ES-I3 (cell line): Measurements from ENCODE around the gene TAC4.
A peak's percentile ranks its signal among the peaks of the same experiment; 100 is the strongest.

Experiments
- H3K36me3 ChIP-seq: 2 replicates; pipeline ENCODE4 v1.6.1; 2013; ENCODE audit warnings: mild to moderate bottlenecking, low read length, control low read depth, moderate library complexity; ENCODE audit not compliant: insufficient read depth
- H3K4me1 ChIP-seq: 2 replicates; pipeline ENCODE4 v1.6.1; 2013; ENCODE audit warnings: mild to moderate bottlenecking, control low read depth, low read length; ENCODE audit not compliant: insufficient read depth
- H3K9ac ChIP-seq: 2 replicates; pipeline ENCODE4 v1.6.1; 2013; ENCODE audit warnings: low read depth, mild to moderate bottlenecking, low read length, moderate library complexity
- H3K9me3 ChIP-seq: 2 replicates; pipeline ENCODE4 v1.6.1; 2013; ENCODE audit warnings: mild to moderate bottlenecking, low read length, moderate library complexity; ENCODE audit not compliant: control insufficient read depth, insufficient read depth

The TAC4 gene

GRCh38 chr17:49861150-49861884 is 13.4 kb upstream of the TAC4 start:
- Histone ChIP-seq H3K4me1 (peaks cover 20% of the 10 kb centered on the region), H3K9me3 (no peaks in the 10 kb centered on the region), H3K36me3 (no peaks in the 10 kb centered on the region), H3K9ac (peak overlapping the region; percentile 38; the same call in 1 of the 2 replicates)

DNA sequence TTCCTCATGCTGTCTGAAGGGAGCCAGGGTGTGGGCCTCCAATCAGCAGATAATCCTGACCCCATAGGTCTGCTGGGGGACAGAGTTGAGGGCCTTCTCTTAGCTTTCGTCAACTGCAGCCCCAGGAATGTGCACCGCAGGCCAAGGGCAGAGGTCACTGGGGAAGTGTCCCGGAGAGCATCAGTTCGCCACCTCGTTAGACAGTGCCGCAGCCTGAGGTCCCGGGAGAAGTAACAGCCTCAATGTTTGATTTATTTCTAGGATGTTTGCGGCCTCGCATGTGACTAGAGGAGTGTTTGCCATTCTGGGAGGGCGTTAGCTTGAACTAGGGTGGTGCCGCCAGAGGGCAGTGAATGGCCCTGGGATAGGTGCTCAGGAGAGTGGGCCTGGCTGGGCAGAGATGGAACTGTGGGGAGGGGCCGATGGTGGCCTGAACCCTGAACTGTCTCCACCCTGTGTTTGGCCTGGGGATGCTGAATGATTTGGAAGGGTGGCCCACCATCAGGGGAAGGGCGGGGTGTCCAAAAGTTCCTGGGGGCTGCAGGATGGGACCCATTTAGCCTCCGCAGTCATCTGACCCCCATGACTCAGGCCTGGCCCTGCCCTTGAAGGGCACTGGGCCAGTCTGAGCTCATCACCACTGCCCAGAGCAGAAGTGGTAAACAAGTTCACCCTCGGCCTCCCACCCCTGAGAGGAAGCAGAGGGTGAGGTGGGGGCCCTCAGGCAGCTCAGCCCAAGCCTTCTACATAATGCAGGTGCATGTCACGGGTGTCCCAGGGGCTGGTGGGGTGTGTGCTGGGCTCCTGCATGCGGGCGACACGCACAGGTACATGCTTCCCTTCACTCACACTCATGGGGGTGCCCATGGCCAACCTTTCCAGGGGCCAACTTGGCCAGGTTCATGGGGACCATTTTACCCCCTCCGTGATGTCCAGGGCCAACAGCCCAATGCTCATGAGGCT is 12.4 kb upstream of the TAC4 start:
- Histone ChIP-seq H3K9me3 (no peaks in the 10 kb centered on the region), H3K9ac (no peak overlapping the region), H3K36me3 (no peaks in the 10 kb centered on the region), H3K4me1 (peaks cover 12% of the 10 kb centered on the region)

DNA sequence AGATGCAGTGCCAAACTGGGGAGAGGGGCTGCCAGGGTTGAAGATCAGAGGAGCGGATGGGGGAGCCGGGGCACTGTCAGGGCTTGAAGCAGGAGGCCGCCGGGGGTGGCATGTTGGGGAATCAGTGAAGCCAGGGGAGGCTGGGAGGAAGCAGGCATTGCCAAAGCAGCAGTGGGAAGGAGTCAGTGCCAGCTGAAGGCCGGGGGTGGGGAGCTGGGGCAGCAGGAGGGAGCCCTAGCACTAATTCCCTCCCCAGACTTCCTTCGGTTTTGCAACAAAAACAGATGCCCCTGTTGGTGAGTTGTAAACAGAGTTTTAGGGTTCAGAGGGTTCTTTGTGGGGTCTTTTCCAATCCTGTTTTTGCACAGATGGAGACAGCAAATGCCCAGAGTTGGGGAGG is 10.9 kb upstream of the TAC4 start:
- no peaks in the 10 kb centered on the region for H3K36me3 ChIP-seq
- H3K9ac ChIP-seq = no peak overlapping the region
- peaks cover 5% of the 10 kb centered on the region; the same call in 1 of the 2 replicates for H3K4me1 ChIP-seq
- no peaks in the 10 kb centered on the region for H3K9me3 ChIP-seq

GRCh38 chr17:49854126-49854525 is 6.3 kb upstream of the TAC4 start:
- no peaks in the 10 kb centered on the region for H3K9me3 ChIP-seq
- H3K4me1 ChIP-seq = peaks cover 11% of the 10 kb centered on the region
- no peaks in the 10 kb centered on the region for H3K36me3 ChIP-seq
- no peak overlapping the region for H3K9ac ChIP-seq

GRCh38 chr17:49853470-49854015 is 5.7 kb upstream of the TAC4 start:
- peaks cover 11% of the 10 kb centered on the region for H3K4me1 ChIP-seq
- no peak overlapping the region for H3K9ac ChIP-seq
- H3K36me3 ChIP-seq = no peaks in the 10 kb centered on the region
- H3K9me3 ChIP-seq = no peaks in the 10 kb centered on the region

- 0 out of 2 replicates have a peak, but pooled peaks cover 3% of the 10 kb centered on the region for H3K36me3 ChIP-seq
- H3K9me3 ChIP-seq = no peaks in the 10 kb centered on the region
- peak overlapping the region; percentile 61 for H3K9ac ChIP-seq
- H3K4me1 ChIP-seq = peaks cover 11% of the 10 kb centered on the region
Measured at GRCh38 chr17:49851387-49852291, 3.8 kb upstream of the TAC4 start.

DNA sequence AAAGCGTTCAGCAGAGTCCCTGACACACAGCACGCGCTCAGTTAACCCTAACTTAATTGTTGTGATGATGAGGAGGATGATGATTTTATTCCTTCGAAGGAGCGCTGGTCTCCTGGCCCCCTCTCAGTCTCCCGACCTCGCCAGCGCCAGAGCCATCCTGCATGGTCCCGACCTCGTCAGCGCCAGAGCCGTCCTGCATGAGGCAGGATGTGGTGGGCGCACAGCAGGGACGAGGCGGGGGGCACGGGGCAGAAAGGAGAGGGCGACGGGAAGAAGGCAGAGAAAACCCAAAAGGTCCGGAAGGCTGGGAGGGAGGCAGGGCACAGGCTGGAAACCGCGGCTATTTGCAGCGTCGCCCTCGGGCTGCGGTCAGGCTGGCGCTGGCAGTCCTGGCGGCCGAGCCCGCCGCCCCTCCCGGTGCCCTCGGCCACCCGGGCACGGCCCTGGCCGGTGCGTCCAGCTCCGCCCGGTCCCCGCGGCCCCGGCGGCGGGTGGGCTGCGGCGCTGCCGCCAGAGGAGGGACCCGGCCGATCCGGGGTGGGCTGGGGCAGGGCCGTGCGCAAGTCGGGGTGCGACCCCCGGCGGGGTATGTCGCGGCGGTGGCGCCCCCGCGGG is 3.0 kb upstream of the TAC4 start:
- Histone ChIP-seq H3K9ac (peak overlapping the region; percentile 61), H3K4me1 (peaks cover 11% of the 10 kb centered on the region), H3K9me3 (no peaks in the 10 kb centered on the region), H3K36me3 (0 out of 2 replicates have a peak, but pooled peaks cover 3% of the 10 kb centered on the region)

GRCh38 chr17:49850218-49850610 is 2.3 kb upstream of the TAC4 start:
- Histone ChIP-seq H3K36me3 (0 out of 2 replicates have a peak, but pooled peaks cover 3% of the 10 kb centered on the region), H3K9ac (peak overlapping the region; percentile 61; the same call in 1 of the 2 replicates), H3K9me3 (no peaks in the 10 kb centered on the region), H3K4me1 (peaks cover 11% of the 10 kb centered on the region)

- no peaks in the 10 kb centered on the region for H3K9me3 ChIP-seq
Measured at GRCh38 chr17:49848739-49849138, 870 bp upstream of the TAC4 start.

DNA sequence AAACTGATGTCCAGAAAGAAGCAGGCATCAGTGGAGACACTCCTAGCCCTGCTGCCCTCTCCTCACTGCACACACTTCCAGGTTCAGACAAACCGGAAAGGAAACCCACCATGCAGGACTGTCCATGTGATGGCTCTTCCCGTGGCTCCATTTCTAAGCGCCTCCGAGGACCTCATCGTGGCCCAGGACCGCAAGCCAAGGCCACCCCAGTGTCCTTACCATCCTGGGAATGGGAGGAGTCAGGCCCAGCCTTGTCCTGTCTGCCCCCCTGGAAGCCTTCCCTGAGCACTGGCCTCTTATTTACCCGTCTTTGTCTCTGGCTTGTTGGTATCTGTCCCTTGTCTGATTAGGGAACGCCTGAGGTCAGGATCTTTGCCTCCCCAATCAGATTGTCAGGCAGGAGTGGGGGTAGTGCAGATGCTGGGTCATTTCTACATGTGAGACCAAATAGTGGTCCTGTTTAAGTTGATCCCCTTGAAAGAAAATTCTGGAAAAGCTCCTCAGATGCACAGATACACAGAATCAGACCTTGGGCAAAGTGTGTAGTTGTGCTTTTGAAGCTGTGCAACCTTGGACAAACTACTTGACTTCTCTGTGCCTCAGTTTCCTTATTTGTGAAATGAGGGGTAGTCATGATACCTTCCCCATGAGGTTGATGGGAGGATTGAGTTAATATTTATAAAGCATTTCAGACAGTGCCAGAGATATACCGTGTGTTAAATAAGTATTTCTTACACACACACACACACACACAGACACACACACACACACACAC is 744 bp downstream of the TAC4 start:
- no peak overlapping the region for H3K9ac ChIP-seq
- 0 out of 2 replicates have a peak, but pooled peaks cover 3% of the 10 kb centered on the region for H3K36me3 ChIP-seq
- no peaks in the 10 kb centered on the region for H3K9me3 ChIP-seq
- peaks cover 11% of the 10 kb centered on the region for H3K4me1 ChIP-seq

More at GRCh38 chr17:49848739-49849138, 870 bp upstream of the TAC4 start:
- Histone ChIP-seq H3K4me1 (peaks cover 11% of the 10 kb centered on the region), H3K9ac (no peak overlapping the region), H3K36me3 (0 out of 2 replicates have a peak, but pooled peaks cover 3% of the 10 kb centered on the region)

DNA sequence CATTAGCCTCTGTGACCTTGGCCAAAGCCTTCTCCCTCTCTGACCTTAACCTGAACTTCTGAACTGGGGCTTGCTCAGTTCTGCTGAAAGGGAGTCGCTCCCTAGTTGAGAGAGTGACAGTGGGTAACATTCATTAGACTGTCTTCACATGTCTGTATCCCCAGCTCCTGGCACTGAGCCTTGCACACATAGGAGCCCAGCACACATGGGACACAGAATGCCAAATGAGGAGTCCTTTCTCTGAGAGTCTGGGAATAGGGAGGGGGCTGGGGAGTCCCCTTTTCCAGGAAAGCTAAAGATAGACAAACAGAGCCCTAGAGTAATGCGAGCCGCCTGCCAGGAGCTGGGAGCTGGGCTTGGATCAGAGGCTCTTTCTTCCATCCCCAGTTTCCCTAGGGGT is 2.5 kb downstream of the TAC4 start:
- Histone ChIP-seq H3K9me3 (no peaks in the 10 kb centered on the region), H3K4me1 (peaks cover 5% of the 10 kb centered on the region), H3K9ac (no peak overlapping the region), H3K36me3 (0 out of 2 replicates have a peak, but pooled peaks cover 3% of the 10 kb centered on the region)

GRCh38 chr17:49843774-49844350 is 4.0 kb downstream of the TAC4 start:
- 0 out of 2 replicates have a peak, but pooled peaks cover 3% of the 10 kb centered on the region for H3K36me3 ChIP-seq
- no peak overlapping the region for H3K9ac ChIP-seq
- H3K4me1 ChIP-seq = no peaks in the 10 kb centered on the region; the same call in 1 of the 2 replicates
- no peaks in the 10 kb centered on the region for H3K9me3 ChIP-seq
